Right forelimb (tissue), 1 donor: Measurements from ENCODE around the gene SRP68.
"Not testable (repeated sequence)": the region's sequence is repeated elsewhere in the genome, so short reads cannot be mapped to it uniquely, and the experiment has no call there.

Experiments used
- DNase-seq: peaks from one replicate; pipeline ENCODE4 v3.0.0-alpha.2; 2018

The SRP68 gene

DNA sequence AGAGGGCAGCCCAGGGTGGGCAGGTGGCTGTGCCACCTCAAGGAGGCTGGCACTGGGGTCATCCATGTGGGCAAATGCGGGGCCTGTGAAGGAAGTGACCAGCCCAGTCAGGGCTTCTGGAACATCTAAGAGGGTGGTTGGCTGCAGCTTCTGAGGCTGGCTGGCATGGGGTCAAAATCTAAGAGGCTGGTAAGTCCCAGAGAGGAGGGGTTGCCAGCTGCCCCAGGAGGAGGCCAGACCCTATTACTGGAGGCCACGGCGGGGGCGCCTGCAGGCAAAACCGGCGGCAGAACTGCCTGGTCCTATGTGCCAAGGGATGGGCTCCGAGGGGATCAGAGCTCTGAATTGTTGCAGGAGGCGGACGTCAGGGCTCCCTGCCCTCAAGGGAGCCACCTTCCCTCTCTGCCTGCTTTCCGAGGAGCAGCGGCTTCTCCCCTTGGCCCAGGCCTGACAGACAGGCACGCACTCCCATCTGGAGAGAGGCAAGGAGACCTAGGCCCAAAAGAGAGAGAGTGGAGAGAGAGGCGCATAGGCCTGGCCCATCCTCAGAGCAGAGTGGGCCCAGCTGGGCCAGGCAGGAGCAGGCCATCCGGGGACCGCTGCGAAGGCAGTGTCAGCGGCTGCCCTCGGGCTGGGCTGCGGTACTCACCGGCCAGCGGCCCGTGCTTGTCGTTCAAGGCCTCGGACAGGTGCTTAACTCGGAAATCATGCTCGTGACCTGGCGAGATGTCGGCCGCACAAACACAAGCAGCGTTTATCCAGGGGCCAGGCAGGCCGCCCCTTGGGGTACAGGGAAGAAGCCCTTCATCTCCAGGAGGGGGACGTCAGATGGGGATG lies 17.6 kb upstream of the SRP68 start:
- DNase-seq, result no peak

- DNase-seq, result no peak
Measured at GRCh38 chr17:76088868-76089576, 16.7 kb upstream of the SRP68 start.

GRCh38 chr17:76088041-76088867 lies 15.9 kb upstream of the SRP68 start:
- DNase-seq, result no peak

GRCh38 chr17:76087531-76087930 lies 15.2 kb upstream of the SRP68 start:
- DNase-seq, result no peak

GRCh38 chr17:76086384-76086783 lies 14.1 kb upstream of the SRP68 start:
- DNase-seq, result no peak

DNA sequence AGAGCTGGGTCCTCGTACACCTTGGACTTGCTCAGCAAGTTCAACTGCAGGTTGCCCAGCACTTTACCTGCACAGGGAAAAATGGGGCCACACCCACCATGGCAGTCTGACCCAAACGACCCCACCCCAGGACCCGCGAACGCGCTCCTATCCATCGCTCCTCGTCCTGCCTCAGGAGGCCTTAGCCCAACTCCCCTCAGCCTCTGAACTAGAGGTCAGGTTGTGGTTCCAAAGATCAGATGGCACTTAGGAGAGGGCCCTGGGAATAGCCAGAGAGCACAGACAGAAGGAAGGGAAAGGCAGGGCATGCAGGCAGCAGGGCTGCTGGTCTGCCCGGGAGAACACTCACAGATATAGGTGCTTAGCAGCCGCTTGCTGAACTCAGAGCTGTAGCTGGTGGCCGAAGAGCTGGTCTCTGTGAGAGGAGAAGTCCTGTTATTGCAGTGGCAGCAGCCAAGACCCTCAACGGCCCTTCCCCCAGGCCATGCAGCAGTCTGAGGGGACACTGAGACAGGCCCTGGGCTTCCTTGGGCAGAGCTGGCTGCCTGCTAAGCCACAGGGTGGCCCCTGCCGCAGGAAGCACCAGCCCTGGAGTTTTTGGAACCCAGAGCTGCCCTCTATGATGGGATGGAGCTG lies 13.5 kb upstream of the SRP68 start:
- no peak for DNase-seq

GRCh38 chr17:76085066-76085730 lies 12.9 kb upstream of the SRP68 start:
- no peak for DNase-seq

DNA sequence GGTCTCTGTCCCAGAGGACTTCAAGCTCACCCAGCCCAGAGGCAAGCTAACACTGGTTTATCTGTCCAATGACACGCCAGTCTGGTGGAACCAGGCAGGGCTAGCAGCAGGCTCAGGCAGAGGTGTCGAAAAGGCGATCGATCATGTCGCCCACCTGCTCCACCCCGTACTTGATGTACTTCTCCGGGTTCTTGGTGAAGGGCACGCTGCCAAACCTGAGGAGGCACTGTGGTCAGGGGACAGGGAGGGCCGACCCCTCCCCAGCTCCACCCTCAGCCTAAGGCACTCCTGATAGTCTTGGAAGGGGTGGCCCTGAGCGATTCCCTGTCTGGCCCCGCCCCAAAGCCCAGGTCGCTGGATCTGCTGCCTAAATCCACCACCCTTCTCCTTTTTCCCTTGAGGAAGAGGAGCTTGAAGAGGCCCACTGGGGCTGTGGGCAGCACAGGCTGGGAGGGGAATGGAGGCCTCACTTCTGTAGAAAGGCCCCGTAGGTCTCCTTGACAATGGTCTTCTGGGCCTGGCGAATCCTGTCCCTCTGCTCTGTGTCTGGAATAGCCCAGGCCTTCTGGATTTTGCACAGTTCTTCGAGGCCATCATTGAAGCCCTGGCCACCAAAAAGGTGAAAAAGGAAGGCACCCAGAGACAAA lies 11.3 kb upstream of the SRP68 start:
- DNase-seq, result peak; percentile 40

DNA sequence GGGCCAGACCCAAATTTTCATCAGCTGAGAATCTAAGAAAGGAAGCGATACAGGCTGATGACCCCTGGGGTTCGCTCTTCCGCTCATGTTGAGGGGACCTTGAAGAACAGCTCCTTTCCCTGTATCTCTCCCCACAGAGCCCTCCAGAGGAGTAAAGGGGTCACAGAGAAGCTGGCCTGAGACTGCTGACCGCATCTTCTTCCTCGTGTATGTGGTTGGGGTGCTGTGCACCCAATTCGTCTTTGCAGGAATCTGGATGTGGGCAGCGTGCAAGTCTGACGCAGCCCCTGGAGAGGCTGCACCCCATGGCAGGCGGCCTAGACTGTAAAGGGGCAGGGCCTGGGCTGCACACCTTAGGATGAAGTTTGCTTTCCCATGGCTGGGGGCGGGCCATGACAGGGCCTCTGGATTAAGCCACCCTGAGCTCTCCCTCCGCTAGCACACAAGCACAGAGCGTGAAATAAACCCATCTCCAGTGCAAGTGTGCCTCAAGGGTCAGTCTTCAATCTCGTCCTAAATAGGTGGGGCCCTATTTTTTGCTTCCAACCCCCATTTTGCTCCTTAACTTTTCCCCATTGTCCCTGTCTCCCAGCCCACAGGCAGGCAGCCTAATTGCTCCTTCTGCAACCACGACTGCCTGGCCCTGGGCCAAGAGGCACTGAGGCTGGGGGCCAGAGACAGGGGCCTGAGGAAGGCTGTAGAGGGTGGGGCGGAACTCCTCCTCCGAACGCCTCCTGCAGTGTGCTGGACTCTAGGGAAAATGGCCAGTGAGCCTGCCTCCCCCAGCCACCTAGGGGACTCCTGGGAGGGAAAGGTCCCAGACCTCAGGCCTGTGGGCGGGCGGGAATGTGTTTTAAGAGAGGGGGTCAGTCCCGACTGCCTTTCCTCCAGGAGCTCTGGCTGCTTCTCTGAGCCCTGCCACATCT lies 10.3 kb upstream of the SRP68 start:
- DNase-seq, result peak; percentile 55

DNA sequence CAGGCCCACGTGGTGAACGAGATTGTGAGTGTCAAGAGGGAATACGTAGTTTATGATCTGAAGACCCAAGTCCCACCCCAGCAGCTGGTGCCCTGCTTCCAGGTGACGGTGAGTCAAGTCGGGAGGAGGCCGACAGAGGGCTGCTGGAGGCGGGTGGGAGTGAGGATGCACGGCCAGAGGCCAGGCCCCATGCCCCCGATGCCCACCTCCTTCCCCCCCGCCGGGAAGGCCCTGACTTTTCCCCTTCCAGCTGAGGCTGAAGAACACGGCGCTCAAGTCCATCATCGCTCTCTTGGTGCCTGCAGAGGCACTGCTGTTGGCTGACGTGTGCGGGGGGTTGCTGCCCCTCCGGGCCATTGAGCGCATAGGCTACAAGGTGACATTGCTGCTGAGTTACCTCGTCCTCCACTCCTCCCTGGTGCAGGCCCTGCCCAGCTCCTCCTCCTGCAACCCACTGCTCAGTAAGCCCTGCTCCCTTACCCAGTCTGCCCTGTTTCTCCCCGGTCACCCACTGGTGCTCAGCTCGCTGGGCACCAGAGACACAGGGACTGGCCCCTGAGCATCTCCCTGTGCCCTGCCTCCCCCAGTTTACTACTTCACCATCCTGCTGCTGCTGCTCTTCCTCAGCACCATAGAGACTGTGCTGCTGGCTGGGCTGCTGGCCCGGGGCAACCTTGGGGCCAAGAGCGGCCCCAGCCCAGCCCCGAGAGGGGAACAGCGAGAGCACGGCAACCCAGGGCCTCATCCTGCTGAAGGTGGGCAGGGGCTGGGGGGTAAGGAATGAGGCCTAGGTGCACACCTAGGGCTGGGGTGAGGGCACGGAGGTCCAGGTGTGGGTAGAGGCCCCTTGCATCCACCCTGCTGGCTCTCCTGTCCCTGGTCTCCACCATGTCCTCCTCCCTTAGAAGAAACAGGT lies 9.2 kb upstream of the SRP68 start:
- no peak for DNase-seq

DNA sequence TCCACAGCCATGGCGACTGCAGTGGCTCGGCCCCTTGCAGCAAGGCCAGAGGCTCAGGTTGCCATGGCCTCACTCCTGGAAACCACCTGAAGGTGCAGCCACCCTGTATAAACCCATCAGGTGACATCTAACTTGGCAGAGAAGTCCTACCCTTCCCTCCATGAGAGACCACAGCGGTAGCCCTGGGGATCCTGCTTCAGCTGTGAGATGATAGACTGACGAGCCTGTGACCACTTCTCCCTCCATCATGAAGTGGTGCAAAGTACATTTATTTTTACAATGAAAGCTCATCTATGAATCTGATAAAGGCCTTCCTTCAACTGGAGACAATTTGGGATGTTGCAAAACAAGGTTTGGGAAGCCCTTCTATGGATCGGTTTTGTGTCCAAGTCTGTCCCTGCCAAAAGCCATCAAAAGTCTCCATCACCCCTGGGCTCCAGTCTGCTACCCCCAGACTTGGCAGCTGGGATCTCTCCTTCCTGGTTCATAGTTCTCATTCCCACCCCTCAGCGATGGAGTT lies 8.5 kb upstream of the SRP68 start:
- DNase-seq, result no peak

DNA sequence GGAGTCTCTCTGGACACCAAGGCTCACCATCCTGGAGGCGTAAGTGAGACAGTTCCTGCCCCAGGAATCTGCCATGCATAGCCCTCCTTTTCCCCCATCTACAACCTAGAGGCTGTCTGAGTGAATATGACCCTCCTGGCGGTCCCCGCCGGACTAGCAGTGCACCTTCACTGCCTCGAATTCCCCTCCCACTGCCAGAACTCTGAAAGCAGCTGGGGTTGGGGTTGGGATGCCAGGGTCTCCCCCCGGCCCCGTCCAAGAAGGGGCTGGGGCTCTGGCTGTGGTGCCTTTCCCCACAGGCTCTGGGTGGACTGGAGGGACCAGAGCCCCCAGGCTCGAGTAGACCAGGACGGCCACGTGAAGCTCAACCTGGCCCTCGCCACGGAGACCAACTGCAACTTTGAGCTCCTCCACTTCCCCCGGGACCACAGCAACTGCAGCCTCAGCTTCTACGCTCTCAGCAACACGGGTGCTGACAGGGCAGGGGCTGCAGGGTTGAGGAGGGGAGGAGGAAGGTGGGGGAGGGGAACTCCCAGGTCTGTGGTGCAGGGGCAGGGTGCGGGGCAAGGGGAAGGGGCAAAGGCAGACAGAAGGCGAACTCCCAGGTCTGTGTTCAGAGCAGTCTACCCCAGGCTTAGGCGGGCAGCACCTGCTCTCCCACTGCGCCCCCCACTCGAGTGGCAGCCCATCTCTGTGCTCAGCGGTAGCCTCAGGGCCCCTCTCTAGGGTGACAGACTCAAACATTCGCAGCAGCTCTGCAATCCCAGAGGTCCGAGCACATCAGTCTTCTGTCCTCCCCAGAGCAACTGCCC lies 7.8 kb upstream of the SRP68 start:
- DNase-seq, result no peak

DNA sequence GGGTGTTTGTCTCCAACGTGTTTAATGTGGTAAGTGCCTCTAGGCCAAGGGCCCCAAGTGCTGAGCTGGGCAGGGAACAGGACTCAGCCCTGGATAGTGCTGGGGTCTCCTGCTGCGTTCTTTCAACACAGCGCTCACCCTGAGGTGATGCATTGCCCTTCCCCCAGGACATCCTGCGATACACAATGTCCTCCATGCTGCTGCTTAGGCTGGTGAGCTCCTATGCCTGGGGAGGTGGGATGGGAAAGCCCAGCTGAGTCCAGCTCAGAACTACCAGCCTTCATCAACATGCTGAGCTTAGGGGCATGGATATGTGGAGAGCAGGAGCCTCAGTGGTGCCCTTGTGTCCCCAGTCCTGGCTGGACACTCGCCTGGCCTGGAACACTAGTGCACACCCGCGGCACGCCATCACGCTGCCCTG lies 7.2 kb upstream of the SRP68 start:
- no peak for DNase-seq

GRCh38 chr17:76078860-76079534 lies 6.7 kb upstream of the SRP68 start, which contains the start of gene ZACN:
TSS of gene ZACN (plus strand) at chr17:76079182. CDS start at chr17:76079265, 83 bp downstream.
- no peak for DNase-seq

GRCh38 chr17:76078370-76078769 lies 6.1 kb upstream of the SRP68 start:
- not testable (repeated sequence) for DNase-seq

DNA sequence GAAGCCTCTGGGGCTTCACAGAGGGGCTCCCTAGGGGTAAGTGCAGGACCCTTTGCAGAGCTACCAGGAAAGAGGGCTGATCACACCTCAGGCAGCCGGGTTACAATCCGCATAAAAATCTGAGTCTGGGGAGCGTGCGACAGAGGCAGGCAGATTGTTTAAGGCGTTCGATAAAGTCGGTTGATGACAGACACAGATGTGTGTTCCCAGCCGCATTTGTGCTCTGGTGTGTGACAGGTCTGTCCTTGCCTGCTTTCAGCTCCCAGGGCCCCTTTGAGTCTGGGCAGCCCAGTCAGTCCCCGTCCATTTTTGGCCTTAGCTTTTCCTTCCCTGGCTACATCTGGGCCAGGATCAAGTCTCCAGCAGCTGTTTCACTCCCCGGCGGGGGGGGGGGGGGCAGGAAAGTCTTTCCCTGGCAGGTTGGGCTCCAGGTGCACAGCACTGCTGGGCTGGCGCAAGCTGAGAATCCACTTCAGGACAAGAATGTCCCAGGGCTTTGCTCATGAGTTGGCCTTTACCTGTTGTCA lies 5.3 kb upstream of the SRP68 start:
- DNase-seq, result no peak
